C4-2B (cell line): Measurements from ENCODE around the gene SOHLH1.

Experiments
- CTCF ChIP-seq: fragments of 450-650 bp; conservative IDR thresholded peaks from 2 replicates; pipeline ENCODE4 v1.5.1; 2017; ENCODE audit warnings: mild to moderate bottlenecking
- ZFX ChIP-seq: fragments of 450-650 bp; IDR thresholded peaks from 2 replicates; pipeline ENCODE4 v1.6.1; 2017

- TF ChIP-seq CTCF, result no peak
- TF ChIP-seq ZFX, result no peak
These were observed 12.6 kb upstream of the SOHLH1 start for GRCh38 chr9:135711881-135712280.
